ENCODE data around the gene TYMP. TPM values are rescaled to one million over a fixed set of nuclear protein-coding genes. Genes with fewer than 3 reads are reported as not detected.
"Not testable (repeated sequence)": the region's sequence is repeated elsewhere in the genome, so short reads cannot be mapped to it uniquely, and the experiment has no call there.

Gene TYMP
- total RNA-seq, 1 donor from 2014 or later, result 2.1 TPM

DNA sequence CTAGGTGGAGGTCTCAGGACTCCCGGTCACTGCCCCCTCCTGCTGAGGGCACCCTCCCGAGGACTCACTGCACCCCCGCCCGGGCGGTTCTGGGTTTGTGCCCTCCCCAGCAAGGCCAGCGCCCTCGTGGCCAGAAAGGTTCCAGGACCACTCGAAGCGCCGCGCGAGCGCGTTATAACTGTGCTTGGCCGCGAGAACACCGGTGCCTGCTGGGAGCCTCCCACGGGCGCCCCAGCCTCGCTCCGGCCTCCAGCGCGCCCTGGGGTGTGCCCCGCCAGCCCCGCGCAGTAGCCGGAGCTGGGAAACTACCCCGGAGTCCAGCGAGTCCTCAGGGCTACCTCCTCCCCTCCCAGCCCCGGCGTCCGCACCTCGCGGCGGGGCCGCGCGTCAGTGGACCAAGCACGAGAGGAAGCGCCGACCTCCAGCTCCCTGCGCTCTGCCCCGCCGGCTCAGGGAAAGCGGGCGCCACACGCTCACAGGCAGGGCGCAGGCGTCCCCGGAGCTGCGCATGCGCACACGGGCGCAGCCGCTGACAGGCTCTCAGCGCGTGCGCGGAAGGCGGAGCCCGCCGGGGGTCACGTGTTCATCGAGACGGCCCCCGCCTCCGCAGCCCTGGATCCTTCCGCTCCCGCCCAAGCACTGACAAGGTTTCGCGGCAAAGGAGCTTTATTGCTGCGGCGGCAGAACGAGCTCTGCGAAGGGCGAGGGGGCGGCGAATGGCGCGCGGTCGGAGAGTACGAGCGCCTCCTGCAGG, 4.5 kb downstream of the TYMP start, which contains the start of gene SCO2:
SCO2 (minus strand) TSS at position 495 of the 754 bp plus-strand sequence. CDS start 1,187 bp downstream, outside the sequence.
- peak; percentile 96 for DNase-seq (ENCODE audit: low read depth)

DNA sequence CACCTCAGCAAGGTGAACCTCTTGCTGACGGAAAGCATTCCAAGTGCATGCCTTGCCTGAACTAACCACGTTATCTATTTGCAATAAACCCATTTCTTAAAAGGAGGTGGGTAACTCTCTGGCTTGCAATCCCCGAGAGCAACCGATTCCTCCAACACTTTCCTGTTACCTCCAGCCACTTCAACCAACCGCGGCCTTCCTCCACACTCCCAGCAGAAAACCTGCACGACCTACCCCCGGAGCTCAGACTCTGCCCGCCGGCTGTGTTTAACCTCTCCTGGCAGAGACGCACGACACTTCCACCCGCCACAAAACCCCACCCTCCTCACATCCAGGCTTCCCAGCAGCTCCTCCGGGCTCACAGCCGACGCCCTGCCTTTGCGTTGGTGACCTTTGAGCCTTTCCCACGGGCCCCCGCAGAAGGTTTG, 5.1 kb downstream of the TYMP start:
- DNase-seq (ENCODE audit: low read depth), result no peak

DNA sequence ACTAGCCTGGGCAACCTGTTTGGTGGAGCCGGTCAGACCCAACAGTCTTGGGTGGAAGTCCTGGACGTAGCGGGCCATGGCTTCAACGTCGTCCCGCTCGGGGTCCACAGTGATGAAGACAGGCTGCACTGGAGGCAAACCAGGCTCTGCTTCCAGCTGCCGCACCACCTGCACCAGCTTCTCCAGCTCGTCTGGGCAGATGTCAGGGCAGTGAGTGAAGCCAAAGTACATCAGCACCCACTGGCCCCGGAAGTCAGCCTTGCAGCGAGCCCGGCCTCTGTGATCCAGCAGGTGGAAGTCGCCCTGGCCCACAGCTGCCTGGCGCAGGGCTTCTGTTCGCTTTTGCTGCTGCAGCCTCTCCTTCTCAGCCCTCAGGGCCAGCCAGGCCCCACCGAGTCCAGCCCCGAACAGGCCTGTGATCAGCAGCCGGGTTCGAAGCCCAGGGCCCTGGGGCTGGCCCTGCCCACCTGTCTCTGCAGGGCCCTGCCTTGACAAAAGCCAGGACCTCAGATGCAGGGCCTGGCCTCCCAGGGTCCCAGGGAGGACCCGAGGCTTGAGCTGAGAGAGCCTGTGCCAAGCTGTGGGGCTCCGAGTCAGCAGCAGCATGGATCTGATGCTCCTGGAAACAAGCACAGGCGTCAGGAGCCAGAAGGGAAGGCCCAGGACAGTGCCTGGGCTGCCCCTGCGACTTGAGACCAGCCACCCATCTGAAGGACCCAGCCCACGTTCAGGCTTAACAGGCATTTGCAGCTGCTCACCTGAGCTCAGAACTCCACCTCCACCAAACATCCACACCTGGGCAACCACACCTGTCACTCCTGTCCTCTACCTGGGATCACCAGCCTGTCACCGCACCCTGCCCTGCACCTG, 5.8 kb downstream of the TYMP start:
- DNase-seq (ENCODE audit: low read depth), result no peak

DNA sequence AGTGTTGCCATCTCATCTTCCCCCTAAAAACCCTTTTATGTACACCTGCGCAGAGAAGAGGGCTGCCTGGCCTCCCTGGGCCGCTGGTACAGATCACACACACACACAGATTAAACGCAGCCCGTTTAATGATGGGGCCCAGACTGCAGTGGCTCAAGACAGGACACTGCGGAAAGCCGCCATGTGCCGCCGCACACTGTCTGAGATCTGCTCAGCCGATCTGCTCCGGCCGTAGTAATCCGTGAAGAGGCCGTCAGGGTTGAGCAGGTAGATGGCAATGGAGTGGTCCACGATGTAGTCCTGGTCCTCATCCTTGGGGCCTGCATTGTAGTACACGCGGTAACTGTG, 6.4 kb downstream of the TYMP start:
- no peak for DNase-seq (ENCODE audit: low read depth)

DNA sequence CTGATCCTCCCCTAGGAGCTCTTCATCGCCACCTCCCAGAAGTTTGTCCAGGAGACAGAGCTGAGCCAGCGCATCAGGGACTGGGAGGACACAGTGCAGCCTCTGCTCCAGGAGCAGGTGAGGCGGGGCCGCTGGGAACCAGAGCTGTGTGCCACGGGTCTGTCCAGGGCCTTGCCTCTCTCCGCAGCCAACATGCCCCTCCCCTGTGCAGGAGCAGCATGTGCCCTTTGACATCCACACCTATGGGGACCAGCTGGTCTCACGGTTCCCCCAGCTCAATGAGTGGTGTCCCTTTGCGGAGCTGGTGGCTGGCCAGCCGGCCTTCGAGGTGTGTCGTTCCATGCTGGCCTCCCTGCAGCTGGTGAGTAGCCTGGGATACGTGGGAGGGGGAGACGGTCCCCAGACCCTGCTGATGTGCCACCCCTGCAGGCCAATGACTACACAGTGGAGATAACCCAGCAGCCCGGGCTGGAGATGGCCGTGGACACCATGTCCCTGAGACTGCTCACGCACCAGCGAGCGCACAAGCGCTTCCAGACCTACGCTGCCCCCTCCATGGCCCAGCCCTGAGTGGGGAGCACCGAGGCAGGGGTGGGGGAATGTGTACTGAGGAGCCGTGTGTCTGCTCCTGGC, 6.9 kb downstream of the TYMP start:
- DNase-seq (ENCODE audit: low read depth), result no peak

DNA sequence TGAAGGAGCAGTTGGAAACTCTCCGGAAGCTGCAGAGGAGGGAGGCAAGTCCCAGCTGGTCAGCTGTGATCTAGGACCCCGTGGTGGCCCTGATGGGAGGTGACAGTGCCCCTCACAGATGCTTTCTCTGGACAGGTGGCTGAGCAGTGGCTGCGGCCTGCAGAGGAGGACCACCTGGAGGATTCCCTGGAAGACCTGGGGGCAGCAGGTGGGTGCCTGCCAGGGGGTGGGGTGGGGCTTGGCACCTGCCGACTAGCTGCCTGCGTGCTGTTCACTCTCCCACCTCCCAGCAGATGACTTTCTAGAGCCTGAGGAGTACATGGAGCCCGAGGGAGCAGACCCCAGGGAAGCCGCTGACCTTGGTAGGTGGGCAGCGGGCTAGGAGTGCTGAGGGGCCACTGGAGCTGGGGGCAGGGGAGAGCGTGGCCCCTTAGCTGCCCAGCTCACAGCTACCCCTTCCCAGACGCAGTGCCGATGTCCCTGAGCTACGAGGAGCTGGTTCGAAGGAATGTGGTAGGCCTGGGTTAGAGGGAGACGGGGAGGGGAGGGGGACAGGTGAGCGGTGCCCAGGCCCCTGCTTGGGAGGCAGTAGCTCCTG, 7.5 kb downstream of the TYMP start:
- no peak for DNase-seq (ENCODE audit: low read depth)

DNA sequence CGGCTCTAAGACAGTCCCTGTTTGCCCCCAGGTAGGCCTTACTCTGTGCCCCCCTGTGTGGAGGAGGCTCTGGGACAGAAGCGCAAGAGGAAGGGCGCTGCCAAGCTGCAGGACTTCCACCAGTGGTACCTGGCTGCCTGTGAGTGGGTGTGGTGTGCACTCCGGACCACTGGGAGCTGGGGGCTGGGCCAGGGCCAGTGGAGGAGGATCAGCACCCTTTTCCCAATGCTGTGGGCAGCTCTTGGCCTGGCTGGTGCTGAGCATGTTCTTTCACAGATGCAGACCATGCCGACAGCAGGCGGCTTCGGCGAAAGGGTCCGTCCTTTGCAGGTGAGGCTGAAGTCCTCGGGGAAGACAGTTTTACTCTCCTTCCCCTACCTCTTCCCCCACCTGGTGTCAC, 8.1 kb downstream of the TYMP start:
- no peak for DNase-seq (ENCODE audit: low read depth)

DNA sequence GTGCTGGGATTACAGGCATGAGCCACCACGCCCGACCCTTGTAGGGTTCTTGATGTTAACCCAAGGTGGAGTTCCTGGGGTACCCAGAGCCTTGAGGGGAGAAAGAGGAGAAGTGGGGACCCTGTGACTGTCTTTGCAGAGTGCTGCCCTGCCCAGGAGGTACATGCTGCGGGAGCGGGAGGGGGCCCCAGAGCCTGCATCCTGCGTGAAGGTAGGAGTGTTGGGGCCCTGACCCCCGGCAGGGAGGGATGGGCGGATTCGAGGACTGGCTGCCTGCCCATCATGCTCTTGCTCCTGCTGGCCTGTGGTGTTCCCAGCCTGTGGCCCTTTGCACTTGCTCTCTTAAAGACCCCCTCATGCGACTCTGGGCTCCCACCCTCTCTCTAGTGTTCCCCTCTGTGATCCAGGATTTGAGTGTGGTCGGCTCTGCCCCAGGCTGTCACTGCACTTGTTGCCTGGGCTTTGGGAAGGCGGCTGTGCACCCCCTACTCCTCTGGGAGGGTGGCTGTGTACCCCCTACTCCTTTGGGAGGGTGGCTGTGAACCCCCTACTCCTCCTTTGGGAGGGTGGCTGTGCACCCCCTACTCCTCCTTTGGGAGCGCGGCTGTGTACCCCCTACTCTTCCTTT, 8.9 kb downstream of the TYMP start:
- no peak for DNase-seq (ENCODE audit: low read depth)

DNA sequence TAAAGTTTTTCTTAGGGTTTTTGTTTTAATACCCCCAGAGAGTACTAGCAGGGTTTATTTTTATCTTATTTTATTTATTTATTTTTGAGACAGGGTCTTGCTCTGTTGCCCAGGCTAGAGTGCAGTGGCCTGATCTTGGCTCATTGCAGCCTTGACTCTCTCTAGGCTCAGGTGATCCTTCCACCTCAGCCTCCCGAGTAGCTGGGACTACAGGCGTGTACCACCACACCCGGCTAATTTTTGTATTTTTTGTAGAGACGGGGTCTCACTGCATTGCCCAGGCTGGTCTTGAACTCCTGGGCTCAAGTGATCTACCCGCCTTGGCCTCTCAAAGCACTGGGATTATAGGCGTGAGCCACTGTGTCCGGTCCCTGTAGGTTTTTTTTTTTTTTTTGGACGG, 9.6 kb downstream of the TYMP start:
- not testable (repeated sequence) for DNase-seq (ENCODE audit: low read depth)

DNA sequence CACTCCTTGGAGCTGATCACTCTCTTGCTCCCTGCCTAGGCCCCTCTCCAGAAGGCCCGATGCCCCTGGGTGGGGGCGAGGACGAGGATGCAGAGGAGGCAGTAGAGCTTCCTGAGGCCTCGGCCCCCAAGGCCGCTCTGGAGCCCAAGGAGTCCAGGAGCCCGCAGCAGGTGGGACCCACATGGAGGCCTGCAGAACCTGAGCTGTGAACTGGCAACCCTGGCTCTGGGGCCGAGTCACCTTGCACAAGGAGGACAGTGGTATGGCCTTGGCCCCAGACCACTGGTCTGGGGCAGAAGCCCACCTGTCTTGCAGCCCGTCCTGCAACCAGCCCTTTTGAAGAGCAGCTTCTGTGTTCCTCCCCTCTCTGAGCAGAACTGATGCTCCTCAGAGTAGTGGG, 10.7 kb downstream of the TYMP start:
- DNase-seq (ENCODE audit: low read depth), result no peak

DNA sequence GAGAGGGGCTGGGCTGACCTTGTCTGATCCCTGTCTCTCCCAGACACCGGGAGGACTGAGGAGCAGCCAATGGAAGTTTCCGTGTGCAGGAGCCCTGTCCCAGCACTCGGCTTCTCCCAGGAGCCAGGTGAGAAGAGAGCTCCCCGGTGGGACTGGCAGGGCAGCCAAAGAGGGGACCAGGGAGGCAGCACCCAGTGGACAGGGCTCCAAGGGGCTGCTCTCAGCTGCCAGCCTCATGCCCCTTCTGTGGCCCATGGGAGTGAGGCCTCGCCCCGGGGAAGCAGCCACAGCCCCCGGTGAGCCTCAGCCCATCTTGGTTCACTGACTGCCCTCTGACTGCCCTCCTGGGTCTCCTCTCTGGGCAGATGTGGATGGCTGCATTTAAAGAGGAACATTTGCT, 11.2 kb downstream of the TYMP start:
- DNase-seq (ENCODE audit: low read depth), result no peak

DNA sequence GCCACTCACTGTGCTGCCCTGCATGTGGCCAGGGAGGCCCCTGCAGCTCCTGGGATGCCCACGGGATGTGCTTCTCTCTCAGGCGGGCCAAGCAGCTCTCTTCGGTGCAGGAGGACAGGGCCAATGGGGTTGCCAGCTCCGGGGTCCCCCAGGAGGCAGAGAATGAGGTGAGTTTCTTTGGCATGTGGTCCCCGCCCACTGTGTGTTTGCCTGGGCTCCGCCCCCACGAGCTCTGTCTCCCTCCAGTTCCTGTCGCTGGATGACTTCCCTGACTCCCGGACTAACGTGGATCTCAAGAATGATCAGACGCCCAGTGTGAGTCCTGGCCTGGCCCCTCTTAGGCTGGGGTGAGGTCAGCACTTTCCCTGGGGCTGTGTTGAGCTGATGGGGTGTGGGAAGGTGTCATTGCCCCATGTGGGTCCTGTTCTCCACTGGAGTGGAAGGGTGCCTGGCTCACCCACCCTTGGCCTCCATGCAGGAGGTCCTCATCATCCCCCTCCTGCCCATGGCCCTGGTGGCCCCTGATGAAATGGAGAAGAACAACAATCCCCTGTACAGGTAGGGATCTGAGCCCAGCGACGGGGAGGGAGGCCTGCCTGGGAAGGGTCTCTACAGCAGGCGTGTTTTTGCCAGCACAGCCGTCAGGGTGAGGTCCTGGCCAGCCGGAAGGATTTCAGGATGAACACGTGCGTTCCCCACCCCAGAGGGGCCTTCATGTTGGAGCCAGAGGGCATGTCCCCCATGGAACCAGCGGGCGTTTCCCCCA, 12.1 kb downstream of the TYMP start:
- no peak for DNase-seq (ENCODE audit: low read depth)

DNA sequence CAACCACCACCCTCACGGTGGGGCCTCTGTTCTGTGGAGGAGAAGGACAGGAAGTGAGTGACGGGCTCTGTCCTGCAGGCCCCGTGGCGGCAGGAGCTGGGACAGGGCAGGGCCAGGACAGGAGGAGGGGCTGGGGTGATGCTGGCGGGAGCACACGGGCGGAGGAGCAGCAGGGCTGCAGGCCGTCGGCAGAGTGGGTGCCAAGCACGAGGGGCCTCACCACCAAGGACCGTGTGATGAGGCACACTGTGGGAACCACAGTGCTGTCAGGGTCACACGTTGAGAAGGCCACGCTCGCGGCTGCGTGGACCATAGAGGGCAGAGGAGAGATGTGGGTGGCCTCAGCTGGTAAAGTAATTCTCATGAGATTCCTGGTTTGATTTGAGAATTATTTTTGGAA, 12.9 kb downstream of the TYMP start:
- DNase-seq (ENCODE audit: low read depth), result no peak

DNA sequence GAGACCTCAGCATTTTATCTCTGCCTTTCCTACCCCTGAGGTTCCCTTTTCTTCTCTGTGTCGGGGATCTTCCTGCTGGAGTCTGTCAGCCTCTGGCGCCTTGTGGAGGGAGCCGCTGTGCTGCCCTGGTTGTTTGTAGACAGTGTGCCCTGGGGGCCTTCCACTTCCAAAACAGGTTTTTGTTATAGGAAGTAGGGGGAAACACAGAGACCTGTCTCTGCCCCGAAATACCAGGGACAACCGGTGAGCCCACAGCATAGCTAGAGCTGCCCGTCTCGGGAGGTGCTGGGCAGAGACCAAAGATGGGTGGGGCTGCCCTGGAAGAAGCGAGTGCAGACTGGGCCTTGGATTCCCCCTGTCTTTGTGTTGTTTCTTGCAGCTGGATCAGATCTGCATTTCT, 13.7 kb downstream of the TYMP start:
- no peak for DNase-seq (ENCODE audit: low read depth)

DNA sequence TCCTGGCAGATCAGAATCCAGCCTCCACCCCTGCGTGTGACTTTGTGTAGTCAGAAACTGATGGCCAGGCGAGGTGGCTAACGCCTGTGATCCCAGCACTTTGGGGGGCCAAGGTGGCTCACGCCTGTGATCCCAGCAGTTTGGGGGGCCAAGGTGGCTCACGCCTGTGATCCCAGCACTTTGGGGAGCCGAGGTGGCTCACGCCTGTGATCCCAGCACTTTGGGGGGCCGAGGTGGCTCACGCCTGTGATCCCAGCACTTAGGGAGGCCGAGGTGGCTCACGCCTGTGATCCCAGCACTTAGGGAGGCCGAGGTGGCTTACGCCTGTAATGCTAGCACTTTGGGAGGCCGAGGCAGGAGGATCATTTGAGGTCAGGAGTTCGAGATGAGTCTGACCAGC, 16.6 kb downstream of the TYMP start:
- no peak for DNase-seq (ENCODE audit: low read depth)

DNA sequence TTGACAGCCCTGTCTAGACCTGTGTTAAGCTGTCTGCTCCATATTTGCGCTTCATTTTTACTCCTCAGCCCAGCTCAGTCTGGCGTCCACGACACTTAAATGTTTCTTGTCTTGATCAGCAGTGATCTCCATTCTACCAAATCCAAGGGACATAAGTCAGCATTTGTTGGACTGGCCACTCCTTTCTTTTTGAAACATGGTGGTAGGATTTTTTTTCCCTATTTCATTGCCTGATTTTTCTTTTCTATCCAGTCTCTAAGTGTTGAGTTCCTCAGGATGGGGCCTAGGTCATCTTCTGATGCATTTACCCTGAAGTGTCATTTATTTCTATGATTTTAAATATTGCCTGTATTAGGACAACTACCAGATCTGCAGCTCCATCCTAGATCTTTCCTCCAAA, 20.9 kb downstream of the TYMP start:
- no peak for DNase-seq (ENCODE audit: low read depth)

DNA sequence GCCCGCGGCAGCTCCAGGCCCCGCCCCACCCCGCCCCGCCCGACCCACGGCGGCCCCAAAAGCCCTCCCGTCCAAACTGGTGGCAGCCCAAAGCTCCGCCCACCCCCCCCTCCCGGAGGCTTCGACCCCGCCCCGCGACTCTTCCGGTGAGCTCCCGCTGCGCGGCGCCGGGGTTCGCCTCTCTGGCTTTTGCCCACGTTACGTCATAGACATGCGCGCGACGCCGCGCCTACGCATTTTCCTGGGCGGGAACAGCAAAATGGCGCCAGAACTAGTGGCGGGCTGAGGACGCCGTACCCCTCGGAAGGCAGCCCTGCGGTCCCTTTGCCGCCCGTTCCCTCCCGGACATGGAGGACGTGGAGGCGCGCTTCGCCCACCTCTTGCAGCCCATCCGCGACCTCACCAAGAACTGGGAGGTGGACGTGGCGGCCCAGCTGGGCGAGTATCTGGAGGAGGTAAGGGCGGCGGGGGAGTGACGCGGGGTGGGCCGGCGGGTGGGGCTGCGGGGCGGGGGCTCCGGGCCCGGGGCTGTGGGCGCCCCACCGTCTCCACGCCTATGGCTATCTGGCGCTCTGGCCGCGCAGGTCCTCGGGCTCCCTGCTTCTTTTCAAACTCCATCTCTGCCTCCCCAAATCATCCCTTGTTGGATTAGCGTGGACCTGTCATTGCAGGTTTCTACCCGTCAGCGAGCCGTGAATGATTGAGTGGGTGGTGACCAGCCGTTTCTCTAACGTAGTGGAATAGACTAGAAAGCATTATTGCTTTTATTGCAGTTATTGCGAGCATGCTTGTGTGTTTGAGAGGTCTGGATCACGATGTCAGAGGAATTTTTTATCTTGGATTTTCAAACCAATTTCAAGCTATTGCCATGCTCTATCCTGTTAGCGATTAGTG, 21.6 kb downstream of the TYMP start, which contains the start of gene NCAPH2:
NCAPH2 (plus strand) TSS at position 234 of the 894 bp plus-strand sequence; CDS start at position 348, 114 bp downstream.
- peak; percentile 98 for DNase-seq (ENCODE audit: low read depth)

DNA sequence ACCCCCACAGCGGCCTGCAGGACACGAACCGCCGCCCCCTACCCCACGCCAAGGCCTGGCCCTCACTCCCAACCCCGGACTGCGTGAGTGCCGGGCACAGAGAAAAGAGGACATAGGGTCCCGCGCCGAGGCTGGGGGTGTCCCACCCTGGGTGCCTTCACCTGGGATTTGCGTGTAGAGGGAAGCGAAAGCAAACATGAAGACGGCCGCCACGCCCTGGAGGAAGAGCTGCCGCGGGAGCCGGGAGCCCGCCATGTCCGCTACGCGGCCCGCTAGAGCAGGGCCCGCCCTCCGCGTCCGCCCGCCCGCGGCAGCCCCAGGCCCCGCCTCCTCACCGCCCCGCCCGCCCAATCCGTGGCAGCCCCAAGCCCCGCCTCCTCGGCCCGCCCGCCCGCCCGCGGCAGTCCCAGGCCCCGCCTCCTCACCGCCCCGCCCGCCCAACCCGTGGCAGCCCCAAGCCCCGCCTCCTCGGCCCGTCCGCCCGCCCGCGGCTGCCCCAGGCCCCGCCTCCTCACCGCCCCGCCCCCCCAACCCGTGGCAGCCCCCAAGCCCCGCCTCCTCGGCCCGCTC, 22.3 kb downstream of the TYMP start, which contains the start of gene LMF2:
LMF2 (minus strand) TSS at position 282 of the 570 bp plus-strand sequence; CDS start at position 255, 27 bp downstream.
- no peak for DNase-seq (ENCODE audit: low read depth)
